Skeletal muscle tissue (tissue), 4 donors: ENCODE data around the gene MYOG. TPM values are rescaled to one million over a fixed set of nuclear protein-coding genes. Genes with fewer than 3 reads are reported as not detected.

Source experiments
- H3K27ac ChIP-seq: one replicate; pipeline ENCODE4 v1.7.0; 2013; ENCODE audit warnings: mild to moderate bottlenecking, low read depth, low read length, inconsistent platforms
- H3K27me3 ChIP-seq, 3 donors: one replicate each; pipeline ENCODE4 v1.7.0; 2013; ENCODE audit warnings: low read length in 3 of 3; ENCODE audit not compliant: control insufficient read depth in 3 of 3, insufficient read depth in 3 of 3
- H3K36me3 ChIP-seq, 3 donors: one replicate each; pipeline ENCODE4 v1.7.0; 2013; ENCODE audit warnings: low read length in 3 of 3; ENCODE audit not compliant: control insufficient read depth in 3 of 3, insufficient read depth in 3 of 3
- H3K4me1 ChIP-seq, 3 donors: one replicate each; pipeline ENCODE4 v1.7.0; 2013; ENCODE audit warnings: low read length in 3 of 3, mild to moderate bottlenecking in 3 of 3; ENCODE audit not compliant: control insufficient read depth in 3 of 3, insufficient read depth in 3 of 3
- H3K4me3 ChIP-seq, 3 donors: one replicate each; pipeline ENCODE4 v1.7.0; 2013; ENCODE audit warnings: low read length in 3 of 3
- H3K9ac ChIP-seq, 3 donors: one replicate each; pipeline ENCODE4 v1.7.0; 2013; ENCODE audit warnings: low read length in 3 of 3, mild to moderate bottlenecking in 3 of 3, moderate library complexity in 2 of 3, low read depth in 1 of 3
- H3K9me3 ChIP-seq, 3 donors: one replicate each; pipeline ENCODE4 v1.7.0; 2013; ENCODE audit warnings: low read length in 3 of 3; ENCODE audit not compliant: control insufficient read depth in 3 of 3
- total RNA-seq: library from RNA; depleted of rRNA; stranded (reverse); fragments of >200 nt; gene quantifications from one replicate; pipeline ENCODE4 v1.2.3, GENCODE V29; 2014
- donor health status: Osteomylitis.

MYOG gene
- total RNA-seq, 1 donor from 2014 or later: 247 TPM

DNA sequence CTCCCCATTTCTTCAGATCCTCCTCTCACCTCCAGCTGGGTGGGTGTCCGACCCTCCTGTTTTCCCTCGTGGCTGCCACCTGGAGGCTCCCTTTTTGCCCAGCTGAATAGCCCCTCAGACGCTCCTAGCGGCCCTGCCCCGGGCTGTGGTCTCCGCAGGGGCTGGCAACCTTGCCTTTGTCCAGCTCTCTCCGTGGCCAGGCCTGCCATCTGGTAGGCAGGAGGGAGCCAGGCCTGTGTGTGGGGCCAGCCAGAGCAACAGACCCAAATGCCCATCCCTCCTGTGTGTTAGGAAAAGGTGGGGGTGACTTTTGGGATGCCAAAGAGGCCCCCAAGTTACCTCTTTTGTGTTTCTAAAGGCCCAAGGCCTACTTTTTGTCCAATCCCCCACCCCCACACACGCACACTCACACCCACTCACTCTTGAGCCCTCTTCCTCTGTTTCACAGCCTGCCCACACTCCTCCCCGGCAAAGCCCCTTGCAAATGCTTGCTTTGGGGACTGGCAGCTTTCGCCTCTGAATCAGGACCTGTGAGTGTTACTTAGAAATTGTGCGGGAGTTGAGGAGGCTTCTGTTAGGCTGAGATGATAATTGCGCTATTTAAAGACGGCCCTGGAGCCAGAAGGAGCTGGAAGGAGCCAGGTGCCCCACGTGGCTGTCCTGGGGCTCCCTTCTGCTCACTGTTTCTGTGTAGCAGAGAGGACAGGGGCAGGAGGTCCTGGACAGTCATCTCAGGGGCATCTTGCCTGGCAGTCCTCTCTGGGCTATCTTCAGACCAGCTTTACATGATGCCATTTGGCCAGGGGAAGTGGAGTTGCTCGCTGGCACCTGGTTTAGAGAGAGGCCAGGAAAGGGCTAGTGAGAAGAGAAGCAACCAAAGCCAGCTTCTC is 50.5 kb downstream of the MYOG start:
- Histone ChIP-seq H3K27me3 (no peaks in the 10 kb centered on the region), H3K4me3 (peak overlapping the region in 1 of 3 donors; percentile 7), H3K9me3 (no peaks in the 10 kb centered on the region), H3K36me3 (no peaks in the 10 kb centered on the region), H3K4me1 (peaks cover 50 to 86% (median 63%) of the 10 kb centered on the region in 3 donors), H3K27ac (peak overlapping the region; percentile 99), H3K9ac (peak overlapping the region; percentile 40 to 82 (median 78))

GRCh38 chr1:203034422-203035110 is 51.2 kb downstream of the MYOG start:
- H3K27me3 ChIP-seq: no peaks in the 10 kb centered on the region
- H3K9ac ChIP-seq: peak overlapping the region in 1 of 3 donors; percentile 78
- H3K27ac ChIP-seq: peak overlapping the region; percentile 99
- H3K4me1 ChIP-seq: peaks cover 48 to 84% (median 60%) of the 10 kb centered on the region in 3 donors
- no peak overlapping the region for H3K4me3 ChIP-seq
- peaks cover 0 to 3% (median 0%) of the 10 kb centered on the region in 3 donors for H3K36me3 ChIP-seq
- H3K9me3 ChIP-seq: no peaks in the 10 kb centered on the region

- peaks cover 51 to 84% (median 60%) of the 10 kb centered on the region in 3 donors for H3K4me1 ChIP-seq
- peaks cover 0 to 3% (median 0%) of the 10 kb centered on the region in 3 donors for H3K36me3 ChIP-seq
- no peaks in the 10 kb centered on the region for H3K9me3 ChIP-seq
Observed at GRCh38 chr1:203033917-203034316, 51.9 kb downstream of the MYOG start.

DNA sequence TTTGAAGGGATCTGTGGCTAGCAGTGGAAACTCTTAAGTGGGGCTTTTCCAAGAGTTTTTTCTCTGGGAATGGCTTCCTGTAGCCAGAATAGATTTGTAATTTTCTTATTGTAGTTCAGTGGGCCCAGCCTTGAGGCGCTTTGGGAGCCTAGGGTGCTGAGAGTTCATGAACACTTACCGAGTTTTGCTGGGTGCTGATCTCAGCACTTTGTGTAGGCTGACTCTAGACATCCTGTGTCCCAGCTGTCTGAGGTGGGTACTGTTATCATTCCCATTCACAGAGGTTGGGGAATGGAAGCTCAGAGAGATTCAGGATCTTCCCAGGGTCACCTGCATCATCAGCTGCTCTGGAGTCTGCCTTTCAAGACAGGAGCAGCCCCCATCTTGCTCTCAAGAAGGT is 52.5 kb downstream of the MYOG start:
- Histone ChIP-seq H3K9ac (no peak overlapping the region), H3K36me3 (peaks cover 0 to 3% (median 0%) of the 10 kb centered on the region in 3 donors), H3K9me3 (no peaks in the 10 kb centered on the region), H3K27ac (no peak overlapping the region), H3K27me3 (no peaks in the 10 kb centered on the region), H3K4me3 (no peak overlapping the region), H3K4me1 (peaks cover 51 to 84% (median 60%) of the 10 kb centered on the region in 3 donors)

More at GRCh38 chr1:203033917-203034316, 51.9 kb downstream of the MYOG start:
- no peak overlapping the region for H3K4me3 ChIP-seq
- H3K27ac ChIP-seq: peak overlapping the region; percentile 99
- no peaks in the 10 kb centered on the region for H3K27me3 ChIP-seq
- H3K9ac ChIP-seq: no peak overlapping the region

Other genes starting within 250 kb of the MYOG start
- 6.8 TPM for gene RABIF, start 196.9 kb downstream of the MYOG start, total RNA-seq
- 15.1 TPM for gene KLHL12, start 158.8 kb downstream of the MYOG start, total RNA-seq
- 96.6 TPM for gene ADIPOR1, start 127.7 kb downstream of the MYOG start, total RNA-seq
- 68.4 TPM for gene CYB5R1, start 118.8 kb downstream of the MYOG start, total RNA-seq
- 42.3 TPM for gene TMEM183A, start 78.6 kb downstream of the MYOG start, total RNA-seq
- 15.7 TPM for gene PPFIA4, start 59.5 kb downstream of the MYOG start, total RNA-seq
- 2.1 TPM for gene ADORA1, start 41.7 kb upstream of the MYOG start, total RNA-seq
- gene MYBPH, start 89.8 kb upstream of the MYOG start, total RNA-seq: 27.7 TPM
- gene CHI3L1, start 100.7 kb upstream of the MYOG start, total RNA-seq: 1.0 TPM
- gene CHIT1, start 143.7 kb upstream of the MYOG start, total RNA-seq: under 0.01 TPM
- 32.4 TPM for gene BTG2, start 219.5 kb upstream of the MYOG start, total RNA-seq